Hepatocyte (in vitro differentiated cells): ENCODE data around the gene SHE. TPM values are rescaled to one million over a fixed set of nuclear protein-coding genes. Genes with fewer than 3 reads are reported as not detected.
A peak's percentile ranks its signal among the peaks of the same experiment; 100 is the strongest.

Experiments
- DNase-seq: peaks from one replicate; pipeline ENCODE4 v3.0.0-alpha.2; 2016; ENCODE audit warnings: low spot score
- H2AFZ ChIP-seq: fragments of 200-600 bp; sonication (generic); 2 replicates; pipeline ENCODE4 v1.6.0; 2016; ENCODE audit warnings: antibody characterized with exemption, mild to moderate bottlenecking
- H3K27ac ChIP-seq: fragments of 200-600 bp; sonication (generic); 2 replicates; pipeline ENCODE4 v1.5.1; 2016; ENCODE audit warnings: mild to moderate bottlenecking
- H3K27me3 ChIP-seq: fragments of 200-600 bp; sonication (generic); 2 replicates; pipeline ENCODE4 v1.6.1; 2016
- H3K36me3 ChIP-seq: fragments of 200-600 bp; sonication (generic); replicated peaks from 2 replicates; pipeline ENCODE4 v1.5.1; 2016; ENCODE audit warnings: low read depth; ENCODE audit not compliant: insufficient read depth
- H3K4me1 ChIP-seq: fragments of 200-600 bp; sonication (generic); 2 replicates; pipeline ENCODE4 v1.5.1; 2016; ENCODE audit warnings: mild to moderate bottlenecking, moderate library complexity; ENCODE audit not compliant: insufficient read depth
- H3K4me2 ChIP-seq: fragments of 200-600 bp; sonication (generic); 2 replicates; pipeline ENCODE4 v1.6.0; 2016
- H3K4me3 ChIP-seq: fragments of 200-600 bp; sonication (generic); 2 replicates; pipeline ENCODE4 v1.5.1; 2016; ENCODE audit warnings: mild to moderate bottlenecking
- H3K79me2 ChIP-seq: fragments of 200-600 bp; sonication (generic); 2 replicates; pipeline ENCODE4 v1.6.0; 2017; ENCODE audit warnings: mild to moderate bottlenecking
- H3K9me2 ChIP-seq: fragments of 200-600 bp; sonication (generic); replicated peaks from 2 replicates; pipeline ENCODE4 v1.6.0; 2017; ENCODE audit warnings: mild to moderate bottlenecking; ENCODE audit not compliant: insufficient read depth
- H3K9me3 ChIP-seq: fragments of 200-600 bp; sonication (generic); 2 replicates; pipeline ENCODE4 v1.5.1; 2016; ENCODE audit warnings: low read depth, mild to moderate bottlenecking
- H4K20me1 ChIP-seq: fragments of 200-600 bp; sonication (generic); 2 replicates; pipeline ENCODE4 v1.6.0; 2016; ENCODE audit warnings: mild to moderate bottlenecking; ENCODE audit not compliant: insufficient read depth, poor library complexity, severe bottlenecking
- CTCF ChIP-seq: fragments of 200-600 bp; sonication (generic); IDR thresholded peaks from 2 replicates; pipeline ENCODE4 v1.5.1; 2016; ENCODE audit warnings: antibody characterized with exemption, mild to moderate bottlenecking; ENCODE audit not compliant: poor library complexity
- EZH2 ChIP-seq: fragments of 200-600 bp; sonication (generic); IDR thresholded peaks from 2 replicates; pipeline ENCODE4 v1.6.1; 2016; ENCODE audit warnings: antibody characterized with exemption, mild to moderate bottlenecking, borderline replicate concordance
- EZH2phosphoT487 ChIP-seq: fragments of 200-600 bp; sonication (generic); IDR thresholded peaks from one replicate; pipeline ENCODE4 v1.6.1; 2018; ENCODE audit warnings: antibody characterized with exemption, mild to moderate bottlenecking, low read depth, moderate library complexity; ENCODE audit not compliant: unreplicated experiment, severe bottlenecking
- WGBS: methylation state at CpG from one replicate; pipeline ENCODE4 v1.1.6; 2016; ENCODE audit warnings: low lambda C conversion rate; ENCODE audit errors: missing lambda C conversion rate; 5-methylcytosine and 5-hydroxymethylcytosine counted together
- polyA plus RNA-seq: library from polyadenylated mRNA; unstranded; fragments of >200 nt; fragmentation: Nextera tagmentation; extraction: Ambion mirVana; gene quantifications from 2 replicates; pipeline ENCODE4 v1.2.1, GENCODE V29; 2016
- total RNA-seq: library from RNA; depleted of rRNA; stranded (reverse); fragments of >200 nt; gene quantifications from 2 replicates; pipeline ENCODE4 v1.2.3, GENCODE V29; 2014

The SHE gene
- total and polyA plus RNA-seq, 2 experiments from 2014 or later = 0.60 TPM; not detected in 1

- no peak for DNase-seq
- 76% methylated on average over 5 of the region's 5 CpGs for WGBS
- Histone ChIP-seq H3K27ac (no peak overlapping the region), H3K79me2 (peaks cover 8% of the 10 kb centered on the region), H3K4me3 (no peak overlapping the region), H3K9me2 (no peaks in the 10 kb centered on the region), H3K27me3 (no peaks in the 10 kb centered on the region), H4K20me1 (peaks cover 3% of the 10 kb centered on the region), H3K36me3 (peaks cover 2% of the 10 kb centered on the region), H2AFZ (no peak overlapping the region), H3K4me2 (no peak overlapping the region), H3K4me1 (peaks cover 6% of the 10 kb centered on the region), H3K9me3 (no peaks in the 10 kb centered on the region)
- TF ChIP-seq EZH2 = no peak
- no peak for TF ChIP-seq CTCF
- TF ChIP-seq EZH2phosphoT487 = no peak
These were observed 47.9 kb upstream of the SHE start for GRCh38 chr1:154550070-154550469.

GRCh38 chr1:154549202-154549770 is 47.1 kb upstream of the SHE start:
- no peaks in the 10 kb centered on the region for H3K27me3 ChIP-seq
- peaks cover 3% of the 10 kb centered on the region for H4K20me1 ChIP-seq
- H3K9me2 ChIP-seq = no peaks in the 10 kb centered on the region
- 87% methylated on average over 3 of the region's 3 CpGs for WGBS
- no peaks in the 10 kb centered on the region for H3K9me3 ChIP-seq
- H3K27ac ChIP-seq = no peak overlapping the region
- TF ChIP-seq EZH2 = no peak
- TF ChIP-seq CTCF = no peak
- TF ChIP-seq EZH2phosphoT487 = no peak
- H3K4me1 ChIP-seq = peaks cover 6% of the 10 kb centered on the region
- H3K4me3 ChIP-seq = no peak overlapping the region
- H2AFZ ChIP-seq = no peak overlapping the region
- no peak for DNase-seq
- H3K36me3 ChIP-seq = no peaks in the 10 kb centered on the region
- no peak overlapping the region for H3K4me2 ChIP-seq
- H3K79me2 ChIP-seq = no peaks in the 10 kb centered on the region

DNA sequence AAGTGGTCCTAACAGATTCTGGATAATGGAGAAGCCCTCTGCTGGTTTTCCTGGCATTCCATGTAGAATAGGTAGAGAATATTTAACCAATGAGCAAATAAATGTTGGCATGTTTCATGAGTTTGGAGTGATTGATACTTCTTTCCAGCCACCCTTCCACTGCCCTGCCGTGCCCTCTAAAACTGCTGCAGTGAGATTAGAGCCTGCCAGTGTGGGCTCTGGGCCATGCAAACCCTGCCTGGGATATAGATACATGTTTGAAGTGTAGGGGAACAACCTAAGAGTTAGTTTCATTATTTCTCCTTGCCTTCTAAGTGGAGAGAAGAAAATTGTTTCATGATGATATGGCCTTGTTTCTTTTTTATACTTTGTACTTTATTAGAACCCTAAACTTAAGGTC is 45.8 kb upstream of the SHE start:
- H3K9me3 ChIP-seq = no peaks in the 10 kb centered on the region
- H3K4me3 ChIP-seq = no peak overlapping the region
- TF ChIP-seq EZH2 (no peak), CTCF (no peak), EZH2phosphoT487 (no peak)
- peaks cover 6% of the 10 kb centered on the region for H3K4me1 ChIP-seq
- 65% methylated on average over 1 of the region's 1 CpG for WGBS
- H4K20me1 ChIP-seq = peaks cover 3% of the 10 kb centered on the region
- no peak for DNase-seq
- peak overlapping the region; percentile 4 for H3K27ac ChIP-seq
- no peaks in the 10 kb centered on the region for H3K27me3 ChIP-seq
- H3K79me2 ChIP-seq = no peaks in the 10 kb centered on the region
- no peak overlapping the region for H2AFZ ChIP-seq
- H3K9me2 ChIP-seq = no peaks in the 10 kb centered on the region
- H3K36me3 ChIP-seq = no peaks in the 10 kb centered on the region
- H3K4me2 ChIP-seq = no peak overlapping the region
